Prostate gland (tissue), 2 donors: Measurements from ENCODE around the gene GGACT.

Experiments
- CTCF ChIP-seq, 4 experiments: fragments of 200-600 bp in 2 of 4; fragments of 450-650 bp in 2 of 4; sonication (generic) in 2 of 4; IDR thresholded peaks; 1 replicate in 3 of 4; 2 replicates in 1 of 4; pipeline ENCODE4 v1.5.1; 2016 to 2019; ENCODE audit warnings: antibody characterized with exemption in 4 of 4, mild to moderate bottlenecking in 2 of 4, moderate library complexity in 2 of 4
- POLR2A ChIP-seq: fragments of 450-650 bp; IDR thresholded peaks from one replicate; pipeline ENCODE4 v1.6.1; 2016; ENCODE audit warnings: antibody characterized with exemption, mild to moderate bottlenecking

GRCh38 chr13:100520936-100521850 lies 67.4 kb downstream of the GGACT start:
- no peak for TF ChIP-seq POLR2A
- TF ChIP-seq CTCF (IDR thresholded peaks at IDR 0.05), result no peak
